ENCODE results near the gene COPG1. TPM values are rescaled to one million over a fixed set of nuclear protein-coding genes. Genes with fewer than 3 reads are reported as not detected.

The COPG1 gene
- total and polyA plus RNA-seq, 2 donors (not counting 3 experiments of a cell fraction or from before 2014, with no cell fraction given), result 112 to 202 TPM

DNA sequence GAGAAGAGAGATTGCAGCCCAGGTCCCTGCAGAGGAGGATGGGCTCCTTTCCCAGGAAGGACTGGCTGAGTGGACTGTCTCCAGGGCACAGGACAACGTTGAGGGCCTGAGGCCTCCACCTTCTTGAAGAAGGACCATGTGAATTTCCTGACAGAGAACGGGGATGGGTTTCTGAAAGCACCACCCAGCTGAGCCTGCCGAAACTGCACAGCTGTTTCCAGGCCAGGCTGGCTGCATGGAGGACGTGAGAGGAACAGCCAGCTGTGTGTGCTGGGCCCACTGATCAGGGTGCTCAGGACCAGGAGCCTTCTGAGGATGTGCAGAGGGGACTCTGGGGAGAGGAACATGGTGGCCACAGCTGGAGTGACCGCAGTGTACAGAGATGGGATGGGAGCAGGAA is 68.4 kb downstream of the COPG1 start:
- no peak overlapping the region for H3K9ac ChIP-seq (replicated peaks; ENCODE audit: extremely low read depth, insufficient read depth, low read length)
- BruUV-seq (replicated peaks), result no TSS peak
- H3K9me3 ChIP-seq (replicated peaks; ENCODE audit: control insufficient read depth, insufficient read depth, low read length), result no peaks in the 10 kb centered on the region
- H3K79me2 ChIP-seq (ENCODE audit: control insufficient read depth, insufficient read depth, low read length), result peaks cover 2% of the 10 kb centered on the region
- intact Hi-C loops (cut with micrococcal nuclease), result loop anchor here (5.0 kb wide), 1 partner anchor 136 kb away; the partner anchor contains the start of gene CNBP
- H3K9me1 ChIP-seq (replicated peaks; ENCODE audit: control insufficient read depth, extremely low read depth, insufficient read depth, low read length), result no peaks in the 10 kb centered on the region
- no peaks in the 10 kb centered on the region for H3K36me3 ChIP-seq (ENCODE audit: control insufficient read depth in 2 of 2, extremely low read depth in 1 of 2, insufficient read depth in 2 of 2, low read length in 2 of 2)
- H3K4me2 ChIP-seq (ENCODE audit: insufficient read depth, low read length), result no peak overlapping the region
- no peak overlapping the region for H3K27ac ChIP-seq (ENCODE audit: insufficient read depth, low read depth, low read length)
- no peak overlapping the region for H3K4me3 ChIP-seq (replicated peaks in 1 of 3; ENCODE audit: insufficient read depth in 1 of 3, low read depth in 1 of 3, low read length in 3 of 3)
- dilution Hi-C loops (cut with MboI; ENCODE audit: extremely low pct_ligation_motif_present, low sequenced_read_pairs), result no loop called here
- FAIRE-seq (no peak), DNase-seq (ENCODE audit: low read depth, low spot score) (no peak)
- peaks cover 4% of the 10 kb centered on the region for H3K4me1 ChIP-seq (ENCODE audit: control insufficient read depth, extremely low read depth, insufficient read depth, low read length)
- no peaks in the 10 kb centered on the region for H4K20me1 ChIP-seq (replicated peaks; ENCODE audit: control insufficient read depth, extremely low read depth, insufficient read depth, low read length)
- ChIA-PET POLR2A (no interaction called here), CTCF (no interaction called here)
- H2AFZ ChIP-seq (ENCODE audit: low read depth, low read length), result no peak overlapping the region
- TF ChIP-seq POLR2AphosphoS5 (IDR thresholded peaks at IDR 0.05; ENCODE audit: insufficient read depth, low read depth, low read length), result no peak
- no peak for TF ChIP-seq JUN (IDR thresholded peaks at IDR 0.05; ENCODE audit: borderline replicate concordance, insufficient read depth, insufficient read length, low read depth)
- TF ChIP-seq GATA2 (IDR thresholded peaks at IDR 0.05; ENCODE audit: insufficient read depth, insufficient read length, low read depth, low read length), result no peak
- TF ChIP-seq FOS (IDR thresholded peaks at IDR 0.05; ENCODE audit: borderline replicate concordance, insufficient read depth, low read length), result no peak
- TF ChIP-seq MYC (IDR thresholded peaks at IDR 0.05; ENCODE audit: low read depth, low read length), result no peak
- no peak for TF ChIP-seq EZH2 (IDR thresholded peaks at IDR 0.05; ENCODE audit: borderline replicate concordance, low read depth, low read length, severe bottlenecking)
- no peak for TF ChIP-seq MAX (IDR thresholded peaks at IDR 0.05; ENCODE audit: insufficient read depth, insufficient read length)
- TF ChIP-seq CTCF (IDR thresholded peaks at IDR 0.05; ENCODE audit: extremely low read depth in 1 of 2, insufficient read depth in 1 of 2, low read depth in 1 of 2, low read length in 2 of 2), result no peak
- no peak for TF ChIP-seq POLR2A (IDR thresholded peaks at IDR 0.05; ENCODE audit: low read depth, low read length)
- no peaks in the 10 kb centered on the region for H3K27me3 ChIP-seq (ENCODE audit: control insufficient read depth in 2 of 2, insufficient read depth in 2 of 2, low read length in 2 of 2)
